ENCODE results near the gene KIFC3.
"Not testable (repeated sequence)": the region's sequence is repeated elsewhere in the genome, so short reads cannot be mapped to it uniquely, and the experiment has no call there.

KIFC3 gene

GRCh38 chr16:57799600-57800199 is 2.6 kb downstream of the KIFC3 start:
- H3K9ac ChIP-seq (ENCODE audit: low read depth, low read length), result no peak overlapping the region
- H3K4me3 ChIP-seq (ENCODE audit: low read length), result no peak overlapping the region
- H3K36me3 ChIP-seq (ENCODE audit: insufficient read depth, low read length), result peaks cover 23% of the 10 kb centered on the region
- H3K27me3 ChIP-seq (ENCODE audit: control insufficient read depth, insufficient read depth, low read length), result no peaks in the 10 kb centered on the region
- H3K4me1 ChIP-seq (ENCODE audit: control insufficient read depth, insufficient read depth, low read length), result peaks cover 38% of the 10 kb centered on the region
- no peaks in the 10 kb centered on the region for H3K9me3 ChIP-seq (replicated peaks; ENCODE audit: low read length)
- H3K4me2 ChIP-seq (ENCODE audit: low read length), result peak overlapping the region; percentile 97

GRCh38 chr16:57798953-57799599 is 3.2 kb downstream of the KIFC3 start:
- Histone ChIP-seq H3K36me3 (ENCODE audit: insufficient read depth, low read length) (peaks cover 27% of the 10 kb centered on the region), H3K4me1 (ENCODE audit: control insufficient read depth, insufficient read depth, low read length) (peaks cover 38% of the 10 kb centered on the region)

GRCh38 chr16:57798267-57798810 is 4.0 kb downstream of the KIFC3 start:
- H3K4me1 ChIP-seq (ENCODE audit: control insufficient read depth, insufficient read depth, low read length), result peaks cover 33% of the 10 kb centered on the region
- no peak overlapping the region for H3K4me3 ChIP-seq (ENCODE audit: low read length)
- H3K36me3 ChIP-seq (ENCODE audit: insufficient read depth, low read length), result peaks cover 27% of the 10 kb centered on the region
- H3K4me2 ChIP-seq (ENCODE audit: low read length), result no peak overlapping the region
- no peak overlapping the region for H3K9ac ChIP-seq (ENCODE audit: low read depth, low read length)
- H3K9me3 ChIP-seq (replicated peaks; ENCODE audit: low read length), result no peaks in the 10 kb centered on the region
- no peaks in the 10 kb centered on the region for H3K27me3 ChIP-seq (ENCODE audit: control insufficient read depth, insufficient read depth, low read length)

More at GRCh38 chr16:57798953-57799599, 3.2 kb downstream of the KIFC3 start:
- H3K4me3 ChIP-seq (ENCODE audit: low read length), result no peak overlapping the region
- peak overlapping the region; percentile 27 for H3K4me2 ChIP-seq (ENCODE audit: low read length)
- H3K27me3 ChIP-seq (ENCODE audit: control insufficient read depth, insufficient read depth, low read length), result no peaks in the 10 kb centered on the region
- H3K9me3 ChIP-seq (replicated peaks; ENCODE audit: low read length), result no peaks in the 10 kb centered on the region
- H3K9ac ChIP-seq (ENCODE audit: low read depth, low read length), result no peak overlapping the region

- Histone ChIP-seq H3K4me2 (ENCODE audit: low read length) (no peak overlapping the region), H3K36me3 (ENCODE audit: insufficient read depth, low read length) (peaks cover 27% of the 10 kb centered on the region), H3K27me3 (ENCODE audit: control insufficient read depth, insufficient read depth, low read length) (no peaks in the 10 kb centered on the region), H3K9ac (ENCODE audit: low read depth, low read length) (no peak overlapping the region), H3K9me3 (replicated peaks; ENCODE audit: low read length) (no peaks in the 10 kb centered on the region), H3K4me3 (ENCODE audit: low read length) (no peak overlapping the region), H3K4me1 (ENCODE audit: control insufficient read depth, insufficient read depth, low read length) (peaks cover 27% of the 10 kb centered on the region)
Observed at GRCh38 chr16:57797526-57798266, 4.6 kb downstream of the KIFC3 start.

- Histone ChIP-seq H3K9ac (ENCODE audit: low read depth, low read length) (no peak overlapping the region), H3K27me3 (ENCODE audit: control insufficient read depth, insufficient read depth, low read length) (no peaks in the 10 kb centered on the region), H3K4me1 (ENCODE audit: control insufficient read depth, insufficient read depth, low read length) (peaks cover 24% of the 10 kb centered on the region), H3K9me3 (replicated peaks; ENCODE audit: low read length) (no peaks in the 10 kb centered on the region), H3K36me3 (ENCODE audit: insufficient read depth, low read length) (peaks cover 28% of the 10 kb centered on the region), H3K4me3 (ENCODE audit: low read length) (no peak overlapping the region), H3K4me2 (ENCODE audit: low read length) (no peak overlapping the region)
Observed at GRCh38 chr16:57797216-57797525, 5.1 kb downstream of the KIFC3 start.

- peaks cover 38% of the 10 kb centered on the region for H3K36me3 ChIP-seq (ENCODE audit: insufficient read depth, low read length)
- H3K27me3 ChIP-seq (ENCODE audit: control insufficient read depth, insufficient read depth, low read length); H3K9me3 ChIP-seq (replicated peaks; ENCODE audit: low read length); H3K4me2 ChIP-seq (ENCODE audit: low read length); H3K4me3 ChIP-seq (ENCODE audit: low read length); H3K9ac ChIP-seq (ENCODE audit: low read depth, low read length): not testable (repeated sequence)
- H3K4me1 ChIP-seq (ENCODE audit: control insufficient read depth, insufficient read depth, low read length), result peaks cover 33% of the 10 kb centered on the region
Observed at GRCh38 chr16:57796014-57796413, 6.3 kb downstream of the KIFC3 start.

GRCh38 chr16:57795431-57795878 is 6.8 kb downstream of the KIFC3 start:
- peaks cover 42% of the 10 kb centered on the region for H3K36me3 ChIP-seq (ENCODE audit: insufficient read depth, low read length)
- H3K9ac ChIP-seq (ENCODE audit: low read depth, low read length), result no peak overlapping the region
- H3K4me2 ChIP-seq (ENCODE audit: low read length), result no peak overlapping the region
- H3K27me3 ChIP-seq (ENCODE audit: control insufficient read depth, insufficient read depth, low read length), result no peaks in the 10 kb centered on the region
- no peak overlapping the region for H3K4me3 ChIP-seq (ENCODE audit: low read length)
- H3K9me3 ChIP-seq (replicated peaks; ENCODE audit: low read length), result no peaks in the 10 kb centered on the region
- H3K4me1 ChIP-seq (ENCODE audit: control insufficient read depth, insufficient read depth, low read length), result peaks cover 30% of the 10 kb centered on the region

GRCh38 chr16:57794849-57795430 is 7.4 kb downstream of the KIFC3 start:
- Histone ChIP-seq H3K36me3 (ENCODE audit: insufficient read depth, low read length) (peaks cover 48% of the 10 kb centered on the region), H3K9me3 (replicated peaks; ENCODE audit: low read length) (no peaks in the 10 kb centered on the region), H3K9ac (ENCODE audit: low read depth, low read length) (no peak overlapping the region), H3K27me3 (ENCODE audit: control insufficient read depth, insufficient read depth, low read length) (no peaks in the 10 kb centered on the region), H3K4me3 (ENCODE audit: low read length) (no peak overlapping the region), H3K4me2 (ENCODE audit: low read length) (no peak overlapping the region), H3K4me1 (ENCODE audit: control insufficient read depth, insufficient read depth, low read length) (peaks cover 25% of the 10 kb centered on the region)

GRCh38 chr16:57791893-57792461 is 10.3 kb downstream of the KIFC3 start:
- H3K36me3 ChIP-seq (ENCODE audit: insufficient read depth, low read length), result peaks cover 61% of the 10 kb centered on the region
- no peak overlapping the region for H3K4me3 ChIP-seq (ENCODE audit: low read length)
- peaks cover 18% of the 10 kb centered on the region for H3K4me1 ChIP-seq (ENCODE audit: control insufficient read depth, insufficient read depth, low read length)
- no peak overlapping the region for H3K4me2 ChIP-seq (ENCODE audit: low read length)
- no peaks in the 10 kb centered on the region for H3K27me3 ChIP-seq (ENCODE audit: control insufficient read depth, insufficient read depth, low read length)
- no peaks in the 10 kb centered on the region for H3K9me3 ChIP-seq (replicated peaks; ENCODE audit: low read length)
- no peak overlapping the region for H3K9ac ChIP-seq (ENCODE audit: low read depth, low read length)

- peaks cover 18% of the 10 kb centered on the region for H3K4me1 ChIP-seq (ENCODE audit: control insufficient read depth, insufficient read depth, low read length)
- peaks cover 55% of the 10 kb centered on the region for H3K36me3 ChIP-seq (ENCODE audit: insufficient read depth, low read length)
Observed at GRCh38 chr16:57791195-57791892, 10.9 kb downstream of the KIFC3 start.

GRCh38 chr16:57788951-57789350 is 13.3 kb downstream of the KIFC3 start:
- Histone ChIP-seq H3K27me3 (ENCODE audit: control insufficient read depth, insufficient read depth, low read length) (no peaks in the 10 kb centered on the region), H3K9ac (ENCODE audit: low read depth, low read length) (no peak overlapping the region), H3K4me2 (ENCODE audit: low read length) (no peak overlapping the region), H3K4me3 (ENCODE audit: low read length) (no peak overlapping the region), H3K9me3 (replicated peaks; ENCODE audit: low read length) (no peaks in the 10 kb centered on the region), H3K4me1 (ENCODE audit: control insufficient read depth, insufficient read depth, low read length) (peaks cover 15% of the 10 kb centered on the region), H3K36me3 (ENCODE audit: insufficient read depth, low read length) (peaks cover 57% of the 10 kb centered on the region)

More at GRCh38 chr16:57791195-57791892, 10.9 kb downstream of the KIFC3 start:
- Histone ChIP-seq H3K4me2 (ENCODE audit: low read length) (peak overlapping the region; percentile 37), H3K9ac (ENCODE audit: low read depth, low read length) (no peak overlapping the region), H3K27me3 (ENCODE audit: control insufficient read depth, insufficient read depth, low read length) (no peaks in the 10 kb centered on the region), H3K9me3 (replicated peaks; ENCODE audit: low read length) (no peaks in the 10 kb centered on the region), H3K4me3 (ENCODE audit: low read length) (no peak overlapping the region)

Data from skeletal muscle satellite cell (primary cell).